ENCODE data around the gene DSTN. TPM values are rescaled to one million over a fixed set of nuclear protein-coding genes. Genes with fewer than 3 reads are reported as not detected.
A peak's percentile ranks its signal among the peaks of the same experiment; 100 is the strongest.

DSTN gene
- total RNA-seq, 1 donor from 2014 or later = 165 TPM

- DNase-seq (ENCODE audit: low spot score) = no peak
Observed at GRCh38 chr20:17635332-17636244, 65.7 kb downstream of the DSTN start.

- no peak for DNase-seq (ENCODE audit: low spot score)
Observed at GRCh38 chr20:17636523-17637412, 66.9 kb downstream of the DSTN start.

- no peak for DNase-seq (ENCODE audit: low spot score)
Observed at GRCh38 chr20:17637413-17637780, 67.5 kb downstream of the DSTN start.

GRCh38 chr20:17637985-17638640 is 68.2 kb downstream of the DSTN start:
- DNase-seq (ENCODE audit: low spot score) = no peak

GRCh38 chr20:17638835-17639407 is 69.0 kb downstream of the DSTN start:
- no peak for DNase-seq (ENCODE audit: low spot score)

- DNase-seq (ENCODE audit: low spot score) = no peak
Observed at GRCh38 chr20:17640146-17640874, 70.4 kb downstream of the DSTN start.

- DNase-seq (ENCODE audit: low spot score) = no peak
Observed at GRCh38 chr20:17640875-17641378, 71.1 kb downstream of the DSTN start.

GRCh38 chr20:17641520-17641964 is 71.7 kb downstream of the DSTN start:
- no peak for DNase-seq (ENCODE audit: low spot score)

- no peak for DNase-seq (ENCODE audit: low spot score)
Observed at GRCh38 chr20:17641993-17642392, 72.1 kb downstream of the DSTN start.

GRCh38 chr20:17642404-17643269 is 72.8 kb downstream of the DSTN start:
- no peak for DNase-seq (ENCODE audit: low spot score)

GRCh38 chr20:17643531-17644188 is 73.8 kb downstream of the DSTN start:
- DNase-seq (ENCODE audit: low spot score) = no peak

- no peak for DNase-seq (ENCODE audit: low spot score)
Observed at GRCh38 chr20:17644451-17644850, 74.6 kb downstream of the DSTN start.

- DNase-seq (ENCODE audit: low spot score) = no peak
Observed at GRCh38 chr20:17645010-17645409, 75.1 kb downstream of the DSTN start.

- DNase-seq (ENCODE audit: low spot score) = peak; percentile 64
Observed at GRCh38 chr20:17645546-17646208, 75.8 kb downstream of the DSTN start.

- DNase-seq (ENCODE audit: low spot score) = peak; percentile 76
Observed at GRCh38 chr20:17646209-17646960, 76.5 kb downstream of the DSTN start.

- no peak for DNase-seq (ENCODE audit: low spot score)
Observed at GRCh38 chr20:17646961-17647301, 77.1 kb downstream of the DSTN start.

All from mesenteric fat pad (tissue), 1 donor.